OCI-LY1 (cell line): ENCODE measurements around the gene HBZ.

Source experiments
- H2AFZ ChIP-seq: fragments of 200-600 bp; sonication (generic), shearing (Covaris generic); 2 replicates; pipeline ENCODE4 v1.6.0; 2014; ENCODE audit warnings: antibody characterized with exemption, mild to moderate bottlenecking, low read length
- H3F3A ChIP-seq: fragments of 200-600 bp; sonication (generic), shearing (Covaris generic); 2 replicates; pipeline ENCODE4 v1.6.0; 2014; ENCODE audit warnings: mild to moderate bottlenecking, antibody characterized with exemption, low read length, moderate library complexity; ENCODE audit not compliant: insufficient read depth
- H3K27ac ChIP-seq: fragments of 200-600 bp; sonication (generic); 2 replicates; pipeline ENCODE4 v1.5.1; 2014; ENCODE audit warnings: low read length, mixed run types, mild to moderate bottlenecking, low read depth; ENCODE audit not compliant: poor library complexity, severe bottlenecking
- H3K27me3 ChIP-seq: fragments of 200-600 bp; sonication (generic); 2 replicates; pipeline ENCODE4 v1.6.0; 2014; ENCODE audit warnings: antibody characterized with exemption, mild to moderate bottlenecking, low read length, moderate library complexity; ENCODE audit not compliant: insufficient read depth
- H3K36me3 ChIP-seq: fragments of 200-600 bp; sonication (generic); 2 replicates; pipeline ENCODE4 v1.6.1; 2014; ENCODE audit warnings: mild to moderate bottlenecking, antibody characterized with exemption, low read length, moderate library complexity, mixed read lengths; ENCODE audit not compliant: insufficient read depth
- H3K4me1 ChIP-seq: fragments of 200-600 bp; sonication (generic); 2 replicates; pipeline ENCODE4 v1.5.1; 2014; ENCODE audit warnings: mild to moderate bottlenecking, low read length, moderate library complexity; ENCODE audit not compliant: insufficient read depth, severe bottlenecking
- H3K4me2 ChIP-seq: fragments of 200-600 bp; sonication (generic), shearing (Covaris generic); 2 replicates; pipeline ENCODE4 v1.6.1; 2014; ENCODE audit warnings: low read length
- H3K4me3 ChIP-seq: fragments of 200-600 bp; sonication (generic); 2 replicates; pipeline ENCODE4 v1.5.1; 2014; ENCODE audit warnings: low read length, low read depth, mild to moderate bottlenecking, mixed read lengths; ENCODE audit not compliant: poor library complexity, severe bottlenecking
- H3K79me2 ChIP-seq: fragments of 200-600 bp; shearing (Covaris generic); 2 replicates; pipeline ENCODE4 v1.6.1; 2016; ENCODE audit warnings: mixed run types, low read length, mixed read lengths; ENCODE audit not compliant: insufficient read depth
- H3K9ac ChIP-seq: fragments of 200-600 bp; sonication (generic), shearing (Covaris generic); 2 replicates; pipeline ENCODE4 v1.6.1; 2014; ENCODE audit warnings: mild to moderate bottlenecking, low read length, mixed read lengths
- H3K9me2 ChIP-seq: fragments of 200-600 bp; sonication (generic), shearing (Covaris generic); 2 replicates; pipeline ENCODE4 v1.6.1; 2014; ENCODE audit warnings: low read depth, mild to moderate bottlenecking, low read length, mixed read lengths
- H3K9me3 ChIP-seq: fragments of 200-600 bp; shearing (Covaris generic); 2 replicates; pipeline ENCODE4 v1.6.1; 2014; ENCODE audit warnings: low read length, mixed read lengths
- H4K20me1 ChIP-seq: fragments of 200-600 bp; sonication (generic), shearing (Covaris generic); 2 replicates; pipeline ENCODE4 v1.6.0; 2016; ENCODE audit warnings: mild to moderate bottlenecking, low read length; ENCODE audit not compliant: insufficient read depth
- EZH2 ChIP-seq: fragments of 200-600 bp; sonication (generic), shearing (Covaris generic); IDR thresholded peaks from 2 replicates; pipeline ENCODE4 v1.8.0; 2017; ENCODE audit warnings: borderline replicate concordance, mixed run types, mild to moderate bottlenecking, antibody characterized with exemption, low read length, moderate library complexity, mixed read lengths
- TF ChIP-seq, protein P1 (sequence below): fragments of 200-600 bp; sonication (generic), shearing (Covaris generic); IDR thresholded peaks from 2 replicates; pipeline ENCODE4 v1.5.1; 2017; ENCODE audit warnings: mild to moderate bottlenecking, antibody characterized with exemption, low read length, moderate library complexity, mixed read lengths

Gene HBZ

DNA sequence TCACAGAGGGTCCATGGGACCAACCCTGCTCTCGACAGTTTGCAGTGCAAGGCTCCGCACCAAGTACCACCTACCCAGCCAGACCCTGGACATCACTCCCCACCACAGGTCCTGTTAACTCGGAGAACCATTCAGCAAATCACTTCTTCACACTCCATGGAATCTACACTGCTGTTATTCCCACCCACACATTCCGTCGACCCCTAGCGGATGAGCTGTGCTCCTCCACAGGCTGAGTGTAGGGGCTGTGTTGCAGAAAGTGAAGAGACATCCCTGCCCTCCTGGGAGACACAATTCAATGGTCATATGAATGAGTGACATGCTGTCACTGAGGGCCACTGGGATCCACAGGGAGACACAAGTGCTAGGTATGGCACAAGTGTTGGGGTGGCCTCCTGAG is 46.9 kb upstream of the HBZ start:
- Histone ChIP-seq H3K27ac (no peak overlapping the region), H3K4me3 (no peak overlapping the region), H3F3A (no peaks in the 10 kb centered on the region), H3K27me3 (no peaks in the 10 kb centered on the region), H3K9ac (no peak overlapping the region), H3K9me2 (no peaks in the 10 kb centered on the region), H3K9me3 (no peaks in the 10 kb centered on the region), H2AFZ (no peak overlapping the region), H3K4me2 (no peak overlapping the region), H3K79me2 (no peaks in the 10 kb centered on the region), H3K4me1 (no peaks in the 10 kb centered on the region), H3K36me3 (peaks cover 11% of the 10 kb centered on the region; the same call in 1 of the 2 replicates), H4K20me1 (no peaks in the 10 kb centered on the region)
- TF ChIP-seq, protein P1, sequence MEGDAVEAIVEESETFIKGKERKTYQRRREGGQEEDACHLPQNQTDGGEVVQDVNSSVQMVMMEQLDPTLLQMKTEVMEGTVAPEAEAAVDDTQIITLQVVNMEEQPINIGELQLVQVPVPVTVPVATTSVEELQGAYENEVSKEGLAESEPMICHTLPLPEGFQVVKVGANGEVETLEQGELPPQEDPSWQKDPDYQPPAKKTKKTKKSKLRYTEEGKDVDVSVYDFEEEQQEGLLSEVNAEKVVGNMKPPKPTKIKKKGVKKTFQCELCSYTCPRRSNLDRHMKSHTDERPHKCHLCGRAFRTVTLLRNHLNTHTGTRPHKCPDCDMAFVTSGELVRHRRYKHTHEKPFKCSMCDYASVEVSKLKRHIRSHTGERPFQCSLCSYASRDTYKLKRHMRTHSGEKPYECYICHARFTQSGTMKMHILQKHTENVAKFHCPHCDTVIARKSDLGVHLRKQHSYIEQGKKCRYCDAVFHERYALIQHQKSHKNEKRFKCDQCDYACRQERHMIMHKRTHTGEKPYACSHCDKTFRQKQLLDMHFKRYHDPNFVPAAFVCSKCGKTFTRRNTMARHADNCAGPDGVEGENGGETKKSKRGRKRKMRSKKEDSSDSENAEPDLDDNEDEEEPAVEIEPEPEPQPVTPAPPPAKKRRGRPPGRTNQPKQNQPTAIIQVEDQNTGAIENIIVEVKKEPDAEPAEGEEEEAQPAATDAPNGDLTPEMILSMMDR: no peak
- no peak for TF ChIP-seq EZH2

DNA sequence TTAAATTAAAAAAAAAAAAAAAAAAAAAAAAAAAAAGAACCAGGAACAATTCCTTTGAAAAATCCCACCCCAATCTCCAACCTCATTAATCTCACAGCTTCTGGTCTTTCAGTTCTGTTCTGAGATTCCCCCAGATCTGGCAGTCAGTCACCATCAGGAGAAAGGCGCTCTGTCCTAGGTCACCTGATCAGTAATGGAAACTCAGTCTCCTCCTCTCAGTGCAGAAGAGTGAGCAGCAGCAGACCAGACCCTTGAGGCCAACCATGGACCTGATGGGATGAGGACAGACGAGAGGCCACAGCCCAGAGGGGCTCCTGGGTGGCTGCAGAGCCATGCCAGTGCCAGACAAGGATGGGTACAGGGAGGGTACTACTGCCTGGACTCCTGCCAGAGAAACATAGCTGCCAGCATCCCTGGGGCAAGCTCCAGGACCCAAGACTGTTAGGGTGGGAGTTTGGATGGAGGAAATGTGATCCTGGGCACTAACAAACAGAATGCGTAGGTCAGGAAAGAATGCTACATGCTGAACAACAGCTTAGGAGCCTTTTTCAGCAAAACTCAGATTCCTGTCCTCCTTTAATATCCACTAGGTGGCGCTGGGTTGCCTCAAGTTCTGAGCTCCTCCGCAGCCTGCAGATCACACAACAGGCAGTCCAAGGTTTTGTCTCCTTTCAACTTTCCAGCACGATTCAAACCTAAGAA is 45.7 kb upstream of the HBZ start:
- H4K20me1 ChIP-seq: no peaks in the 10 kb centered on the region
- H3K4me1 ChIP-seq: no peaks in the 10 kb centered on the region
- TF ChIP-seq, protein P1: peak; percentile 86
- no peak for TF ChIP-seq EZH2
- no peak overlapping the region for H3K27ac ChIP-seq
- peaks cover 16% of the 10 kb centered on the region for H3K36me3 ChIP-seq
- H3K27me3 ChIP-seq: no peaks in the 10 kb centered on the region
- no peaks in the 10 kb centered on the region for H3K9me2 ChIP-seq
- H3F3A ChIP-seq: no peaks in the 10 kb centered on the region
- H3K4me2 ChIP-seq: no peak overlapping the region
- H3K9ac ChIP-seq: no peak overlapping the region
- H2AFZ ChIP-seq: no peak overlapping the region
- no peaks in the 10 kb centered on the region for H3K79me2 ChIP-seq
- no peaks in the 10 kb centered on the region for H3K9me3 ChIP-seq
- no peak overlapping the region for H3K4me3 ChIP-seq

DNA sequence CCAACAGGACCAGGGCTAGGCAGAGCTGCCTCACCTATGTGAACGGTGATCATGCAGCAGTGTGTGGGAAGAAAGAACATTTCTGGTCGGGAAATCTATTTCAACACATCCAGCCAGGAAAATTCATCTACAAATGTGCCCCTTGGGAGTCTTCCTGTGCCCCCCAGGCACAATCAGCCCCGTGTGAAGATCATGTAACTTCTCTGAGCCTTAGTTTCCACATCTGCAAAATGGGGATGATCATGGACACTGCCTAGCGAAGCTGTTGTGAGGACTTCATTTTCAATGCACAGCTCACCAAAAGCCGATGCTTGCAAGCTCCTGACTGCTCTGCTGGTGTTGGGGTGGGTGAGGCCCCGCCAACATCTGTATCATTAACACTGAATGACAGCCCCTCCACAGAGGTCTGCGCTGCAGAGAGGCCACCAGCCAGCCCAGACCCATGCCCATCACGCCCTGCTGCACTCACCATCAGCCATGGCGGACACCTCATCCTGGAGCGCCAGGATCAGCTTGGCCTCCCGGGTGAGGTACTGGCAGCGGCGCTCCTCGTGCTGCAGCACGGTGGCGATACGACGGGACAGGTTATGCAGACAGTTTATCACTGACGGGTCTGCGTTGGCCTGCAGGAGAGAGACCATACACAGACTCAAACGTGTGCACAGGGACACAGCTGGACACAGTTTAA is 40.1 kb upstream of the HBZ start:
- Histone ChIP-seq H4K20me1 (no peaks in the 10 kb centered on the region), H3F3A (no peaks in the 10 kb centered on the region), H3K9me2 (no peaks in the 10 kb centered on the region), H2AFZ (no peak overlapping the region), H3K27me3 (no peaks in the 10 kb centered on the region), H3K4me2 (no peak overlapping the region), H3K36me3 (peaks cover 47% of the 10 kb centered on the region), H3K27ac (no peak overlapping the region), H3K9ac (no peak overlapping the region), H3K79me2 (no peaks in the 10 kb centered on the region), H3K4me1 (no peaks in the 10 kb centered on the region), H3K9me3 (no peaks in the 10 kb centered on the region), H3K4me3 (no peak overlapping the region)
- TF ChIP-seq, protein P1: no peak
- no peak for TF ChIP-seq EZH2
